Activated gamma-delta T cell treated with Interleukin-2 at 50 U/mL for 16 hours (primary cell): ENCODE results near the gene ACAN.

Source experiments
- DNase-seq: peaks from one replicate; pipeline ENCODE4 v3.0.0-alpha.2; 2020

ACAN gene

GRCh38 chr15:88880944-88881740 lies 77.9 kb downstream of the ACAN start:
- no peak for DNase-seq

GRCh38 chr15:88881775-88882174 lies 78.5 kb downstream of the ACAN start:
- DNase-seq = no peak

GRCh38 chr15:88882785-88883184 lies 79.5 kb downstream of the ACAN start:
- no peak for DNase-seq

- DNase-seq = no peak
These were observed 83.9 kb downstream of the ACAN start for GRCh38 chr15:88887068-88887580.

GRCh38 chr15:88888719-88889118 lies 85.5 kb downstream of the ACAN start:
- DNase-seq = no peak

- no peak for DNase-seq
These were observed 87.3 kb downstream of the ACAN start for GRCh38 chr15:88890495-88890894.

GRCh38 chr15:88891540-88892254 lies 88.5 kb downstream of the ACAN start:
- DNase-seq = no peak

- DNase-seq = peak; percentile 86
These were observed 91.1 kb downstream of the ACAN start for GRCh38 chr15:88894348-88894818.

GRCh38 chr15:88894819-88895767 lies 91.9 kb downstream of the ACAN start, which contains the start of gene HAPLN3:
HAPLN3 (minus strand) TSS chr15:88895544; CDS start chr15:88887298, 8,246 bp downstream.
- peak; percentile 44 for DNase-seq

- no peak for DNase-seq
These were observed 93.2 kb downstream of the ACAN start for GRCh38 chr15:88896333-88897033.

GRCh38 chr15:88897142-88897455 lies 93.9 kb downstream of the ACAN start:
- no peak for DNase-seq

GRCh38 chr15:88897456-88898194 lies 94.4 kb downstream of the ACAN start:
- DNase-seq = peak; percentile 67

- no peak for DNase-seq
These were observed 95.5 kb downstream of the ACAN start for GRCh38 chr15:88898736-88899135.

GRCh38 chr15:88899251-88899650 lies 96.0 kb downstream of the ACAN start:
- DNase-seq = no peak

- DNase-seq = no peak
These were observed 97.2 kb downstream of the ACAN start for GRCh38 chr15:88900309-88900981.

- DNase-seq = no peak
These were observed 97.8 kb downstream of the ACAN start for GRCh38 chr15:88900982-88901418.

- DNase-seq = no peak
These were observed 98.4 kb downstream of the ACAN start for GRCh38 chr15:88901508-88902220.

GRCh38 chr15:88902221-88902835 lies 99.1 kb downstream of the ACAN start:
- no peak for DNase-seq

- DNase-seq = no peak
These were observed 99.6 kb downstream of the ACAN start for GRCh38 chr15:88902846-88903245.

- DNase-seq = no peak
These were observed 101.0 kb downstream of the ACAN start for GRCh38 chr15:88904257-88904623.
